ENCODE data around the gene PNP.
"Not testable (repeated sequence)": the region's sequence is repeated elsewhere in the genome, so short reads cannot be mapped to it uniquely, and the experiment has no call there.

The PNP gene

DNA sequence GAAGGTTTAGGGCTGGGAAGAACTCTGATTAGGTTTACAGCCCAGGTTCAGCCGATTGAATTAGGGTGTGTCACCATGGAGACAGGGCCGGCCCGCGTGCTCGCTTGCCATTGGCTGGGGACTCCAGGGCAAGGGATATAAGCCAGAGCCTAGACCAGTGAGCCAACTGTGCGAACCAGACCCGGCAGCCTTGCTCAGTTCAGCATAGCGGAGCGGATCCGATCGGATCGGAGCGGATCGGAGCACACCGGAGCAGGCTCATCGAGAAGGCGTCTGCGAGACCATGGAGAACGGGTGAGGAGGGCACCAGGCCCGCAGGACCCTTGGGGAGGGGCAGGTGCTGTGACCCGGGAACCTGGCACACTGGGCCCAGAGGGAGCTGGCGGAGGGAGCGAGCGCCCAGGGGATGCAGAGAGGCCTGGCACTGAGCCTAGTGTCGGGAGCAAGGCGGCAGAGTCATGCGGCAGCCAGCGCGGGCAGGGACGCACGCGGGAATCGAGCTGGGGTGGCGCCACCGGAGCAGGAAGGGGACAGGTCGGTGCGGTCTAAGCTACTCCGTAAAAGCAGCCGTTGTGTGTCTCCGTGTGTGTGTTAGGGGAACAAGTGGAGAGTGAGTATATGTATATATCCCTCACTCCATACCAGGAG is at the start of gene PNP:
TSS of gene PNP (plus strand) at position 165 of the 648 bp plus-strand sequence. CDS start at position 284, 119 bp downstream.
- DNase-seq (ENCODE audit: low spot score), result peak; percentile 97

DNA sequence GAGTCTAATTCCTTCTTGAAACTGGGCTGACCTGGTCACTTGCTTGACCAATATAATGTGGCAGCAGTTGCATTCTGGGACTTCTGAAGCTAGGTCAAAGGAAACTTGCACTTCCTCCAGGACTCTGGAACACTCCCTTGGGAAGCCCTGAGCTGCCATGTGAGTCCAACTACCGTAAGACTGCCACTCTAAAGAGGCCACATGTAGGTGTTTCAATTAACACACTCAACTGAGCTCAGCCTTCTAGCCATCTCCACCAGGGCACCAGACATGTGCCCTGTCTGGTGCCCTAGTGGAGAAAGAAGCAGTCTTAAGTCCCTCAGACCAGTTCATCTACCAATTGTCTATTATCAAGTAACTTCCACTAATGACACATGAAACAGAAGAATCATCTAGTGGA is 49.8 kb upstream of the PNP start:
- DNase-seq (ENCODE audit: low spot score), result no peak

DNA sequence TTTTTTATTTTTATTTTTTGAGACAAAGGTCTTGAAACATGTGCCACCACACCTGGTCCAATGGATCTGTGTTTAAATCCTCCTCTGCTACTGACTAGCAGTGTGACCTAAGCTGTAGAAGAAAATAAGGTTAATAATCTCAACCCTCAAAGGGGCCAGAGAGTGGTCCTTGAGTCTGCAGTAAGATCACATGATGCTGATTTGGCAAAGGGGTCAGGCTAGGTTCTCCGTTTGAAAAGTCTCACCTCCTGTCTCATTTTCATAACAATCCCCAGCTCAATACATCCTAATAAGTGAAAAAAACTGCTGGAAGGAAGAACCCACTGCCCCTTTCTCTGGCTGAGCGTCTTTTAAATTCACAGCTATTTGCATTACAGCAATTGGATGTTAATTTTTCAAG is 47.9 kb upstream of the PNP start:
- no peak for DNase-seq (ENCODE audit: low spot score)

DNA sequence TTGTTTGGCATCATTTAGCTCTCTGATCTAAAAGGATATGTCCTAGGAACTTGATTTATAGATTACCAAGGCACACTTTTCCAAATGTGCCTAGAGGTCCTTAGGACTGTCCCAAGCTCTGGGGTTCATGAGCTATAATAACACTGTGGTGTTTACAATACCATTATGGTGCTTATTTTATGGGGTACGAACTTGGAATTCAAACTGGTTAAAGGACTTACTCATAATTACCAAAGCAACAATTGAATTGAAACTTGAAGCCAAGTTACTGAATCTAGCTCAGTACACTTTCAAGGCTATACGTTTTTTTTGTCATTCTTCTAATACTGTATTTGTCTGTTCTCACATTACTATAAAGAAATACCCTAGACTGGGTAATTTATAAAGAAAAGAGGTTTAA is 46.3 kb upstream of the PNP start:
- no peak for DNase-seq (ENCODE audit: low spot score)

DNA sequence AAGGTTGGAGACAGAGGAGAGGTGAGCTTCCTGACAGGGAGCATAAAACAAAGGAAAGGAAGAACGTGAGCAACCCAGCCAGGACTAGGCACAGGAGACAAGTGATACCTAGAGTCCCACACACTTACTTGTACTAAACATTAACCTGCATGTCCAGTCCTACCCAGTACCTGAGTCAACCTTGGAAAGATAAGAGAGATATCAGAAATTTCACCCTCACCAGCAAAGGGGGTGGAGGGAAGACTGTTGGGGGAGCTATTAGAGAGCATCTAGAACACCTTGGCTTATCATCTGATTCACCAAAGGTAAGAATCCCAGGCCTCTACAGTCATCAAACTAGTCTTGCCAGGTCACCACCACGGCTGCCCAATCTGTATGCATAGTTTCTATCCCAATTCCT is 44.4 kb upstream of the PNP start:
- no peak for DNase-seq (ENCODE audit: low spot score)

DNA sequence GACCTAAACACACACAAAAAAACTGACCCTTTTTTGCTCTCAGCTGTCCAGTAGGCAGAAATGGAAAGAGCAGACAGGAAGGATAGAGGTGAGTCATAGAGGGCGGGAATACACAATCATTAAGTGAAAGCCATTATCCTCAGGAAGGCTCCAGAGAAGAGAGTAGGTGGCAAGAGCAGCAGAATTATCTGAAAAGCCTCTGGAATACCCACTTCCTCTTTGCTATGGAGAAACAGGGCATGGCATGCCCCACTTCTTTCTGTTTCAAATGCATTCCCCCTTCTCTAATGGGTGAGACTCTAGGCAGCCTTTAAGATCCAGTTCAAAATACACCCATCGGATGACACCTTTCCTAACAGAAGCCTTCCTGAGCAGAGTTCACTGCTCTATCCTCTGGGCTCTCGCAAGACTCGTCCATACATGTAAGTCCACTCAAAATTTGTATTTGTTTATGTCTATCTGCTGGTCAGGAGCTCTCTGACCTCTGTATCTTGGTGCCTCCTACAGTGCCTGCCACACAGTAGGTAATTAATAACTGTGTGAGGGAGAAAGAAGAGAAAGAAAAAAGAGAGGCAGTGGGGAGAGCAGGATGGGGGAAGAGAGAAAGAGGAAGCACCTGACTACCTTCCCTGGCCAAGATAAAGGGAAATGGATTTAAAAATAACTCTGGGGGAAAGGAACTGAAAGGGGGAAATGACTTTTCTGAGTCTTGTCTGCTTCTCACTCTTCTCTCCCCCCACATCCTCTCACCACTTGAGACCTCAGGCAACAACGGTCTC is 41.8 kb upstream of the PNP start:
- DNase-seq (ENCODE audit: low spot score), result peak; percentile 75

DNA sequence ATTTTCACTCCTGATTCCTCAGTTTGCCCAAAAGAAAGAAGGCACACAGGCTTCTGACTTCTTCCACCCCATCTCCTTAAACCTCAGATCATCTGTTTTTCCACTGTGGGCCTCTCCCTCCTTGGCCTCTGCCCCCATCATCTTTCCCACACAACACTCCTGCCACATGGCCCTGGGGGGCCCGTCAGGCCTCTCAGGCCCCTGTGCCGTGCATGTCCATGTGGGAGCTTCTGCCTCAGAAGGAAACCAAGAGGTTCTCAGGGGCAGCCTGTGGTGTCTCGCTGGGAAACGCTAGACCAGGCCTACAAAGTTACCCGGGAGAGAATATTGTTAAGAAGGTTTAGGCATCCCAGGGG is 41.2 kb upstream of the PNP start:
- no peak for DNase-seq (ENCODE audit: low spot score)

DNA sequence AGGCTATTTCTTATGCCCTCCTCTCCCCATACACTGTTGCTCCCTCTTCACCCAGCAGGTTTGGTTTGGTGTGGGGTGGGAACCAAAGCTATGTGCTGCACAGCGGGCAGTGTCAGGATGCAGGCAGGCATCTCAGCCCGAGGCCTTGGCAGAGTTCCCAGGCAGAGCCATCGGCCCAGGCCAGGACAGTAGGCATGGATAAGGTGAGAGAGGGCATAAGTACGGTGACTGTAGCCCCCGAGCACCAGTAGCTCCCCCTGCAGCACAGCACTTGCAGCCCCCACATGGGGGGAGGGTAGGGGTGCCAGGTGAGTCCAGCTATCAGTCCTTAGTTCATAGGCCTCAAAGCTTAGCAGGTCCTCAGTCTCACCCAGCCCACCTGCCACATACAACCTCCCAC is 40.4 kb upstream of the PNP start:
- no peak for DNase-seq (ENCODE audit: low spot score)

DNA sequence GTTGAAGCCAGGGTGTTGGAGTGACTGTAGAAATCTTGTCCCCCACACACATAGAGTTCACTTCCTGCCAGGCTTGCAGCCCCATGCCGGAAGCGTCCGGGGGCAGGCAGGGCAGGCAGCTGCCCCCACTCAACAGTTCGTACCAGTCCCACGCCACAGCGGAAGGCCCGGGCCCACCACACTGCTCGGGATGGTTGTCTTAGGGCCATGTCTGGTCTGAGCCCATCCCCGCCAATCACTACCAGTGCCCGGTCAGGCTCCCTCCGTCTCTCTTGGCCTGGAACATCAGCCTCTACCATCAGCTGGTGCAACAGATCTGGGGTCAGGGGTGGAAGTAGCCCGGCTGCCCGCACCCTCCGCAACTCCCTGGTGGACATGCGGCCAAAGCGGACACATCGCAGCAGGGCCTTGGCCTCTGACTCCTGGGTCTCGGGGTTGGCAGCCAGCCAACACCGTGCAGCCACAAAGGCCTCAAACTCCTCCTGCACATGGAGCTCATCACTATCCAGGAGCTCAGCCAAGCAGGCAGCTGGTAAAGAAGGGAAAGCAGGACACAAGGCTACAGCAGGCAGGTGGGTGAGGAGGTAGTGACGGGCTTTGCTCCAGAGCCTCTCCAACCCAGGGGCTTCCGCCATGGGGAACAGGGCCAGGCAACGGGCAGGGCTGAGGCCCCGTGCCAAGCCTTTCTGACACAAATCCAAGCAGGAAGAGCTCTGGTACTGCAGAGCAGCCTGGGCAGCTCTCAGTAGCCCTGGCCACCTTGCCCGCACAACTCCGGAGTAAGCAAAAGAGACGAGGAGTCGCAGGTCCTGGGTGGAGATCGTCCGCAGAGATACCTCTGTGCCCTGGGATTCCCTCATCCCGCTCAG is 39.2 kb upstream of the PNP start:
- no peak for DNase-seq (ENCODE audit: low spot score)

DNA sequence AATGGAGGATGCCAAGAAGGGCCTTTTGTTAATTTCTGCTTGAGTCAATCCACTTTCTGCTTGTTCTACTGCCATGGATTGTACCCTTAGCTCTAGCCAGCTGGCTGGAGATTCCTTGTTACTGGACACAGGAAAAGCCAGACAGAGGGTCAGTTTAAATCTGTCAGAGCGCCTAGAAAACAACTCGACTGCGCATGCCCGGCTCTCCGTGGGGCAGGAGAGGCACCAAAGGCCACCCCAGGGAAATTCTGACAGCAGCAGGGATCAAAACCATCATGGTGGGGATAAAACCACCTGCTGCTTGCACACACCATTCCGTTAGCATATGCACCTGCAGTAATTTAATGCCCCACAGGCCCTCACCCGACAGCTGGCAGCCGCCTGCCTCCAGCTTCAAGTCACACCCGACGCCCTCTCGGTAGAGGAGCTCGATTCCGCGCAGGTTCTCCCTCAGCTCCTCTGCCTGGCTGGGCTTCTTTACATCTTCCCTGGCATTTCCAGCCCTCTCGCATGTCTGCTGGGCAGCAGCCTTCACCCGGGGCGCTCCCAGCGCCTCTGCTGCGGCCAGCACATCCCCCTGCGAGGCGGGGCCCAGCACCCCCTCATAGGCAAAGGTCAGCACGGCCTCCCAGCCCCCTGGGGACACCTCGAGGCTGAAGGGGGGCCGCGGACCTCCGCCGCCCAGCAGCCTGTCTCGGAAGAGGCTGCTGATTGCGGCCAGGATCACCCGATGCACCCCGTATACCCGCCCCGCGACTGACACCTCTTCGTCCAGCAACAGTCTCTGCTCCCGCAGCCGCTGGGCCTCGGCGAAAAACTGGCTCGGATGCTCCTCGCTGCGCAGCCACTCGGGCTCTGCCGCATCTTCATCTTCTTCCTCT is 34.3 kb upstream of the PNP start:
- peak; percentile 29 for DNase-seq (ENCODE audit: low spot score)

DNA sequence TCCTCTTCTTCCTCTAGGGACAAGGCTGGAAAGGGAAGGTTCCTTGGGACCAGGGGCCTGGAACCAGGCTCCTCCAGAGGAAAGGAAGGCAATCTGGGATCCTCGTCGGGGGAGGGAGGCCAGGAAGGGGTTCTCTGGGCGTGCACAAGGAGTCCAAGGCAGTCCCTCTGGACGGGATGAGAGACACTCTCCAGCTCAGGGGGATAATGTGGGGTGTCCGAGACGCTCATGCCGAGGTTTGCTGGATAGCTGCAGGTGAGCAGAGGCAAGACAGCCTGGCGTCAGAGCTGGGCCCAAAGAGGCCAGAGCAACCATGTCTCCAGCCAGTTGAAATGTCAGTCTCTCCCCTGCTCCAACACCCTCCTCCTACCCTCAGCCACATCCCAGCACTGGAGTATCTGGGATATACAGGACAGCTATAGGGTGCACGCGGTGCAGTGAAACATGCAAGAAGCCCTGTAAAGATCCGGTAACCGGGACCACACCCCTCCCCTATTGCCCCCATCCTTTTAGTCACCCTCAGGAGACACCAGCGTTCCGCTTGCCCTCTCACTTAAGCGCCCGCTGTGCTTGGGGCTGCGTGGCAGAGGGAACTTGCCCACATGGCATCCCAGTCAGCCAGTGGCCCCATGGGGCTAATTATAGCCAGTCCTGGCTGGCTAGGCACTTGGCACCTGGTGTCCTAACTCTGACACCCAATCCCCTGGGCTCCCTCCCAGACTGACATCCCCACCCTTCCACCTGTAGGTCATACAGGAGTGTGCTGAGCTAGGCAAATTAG is 33.4 kb upstream of the PNP start, which contains the start of gene KLHL33:
TSS of gene KLHL33 (minus strand) at position 585 of the 781 bp plus-strand sequence. CDS start at position 230, 355 bp downstream.
- no peak for DNase-seq (ENCODE audit: low spot score)

DNA sequence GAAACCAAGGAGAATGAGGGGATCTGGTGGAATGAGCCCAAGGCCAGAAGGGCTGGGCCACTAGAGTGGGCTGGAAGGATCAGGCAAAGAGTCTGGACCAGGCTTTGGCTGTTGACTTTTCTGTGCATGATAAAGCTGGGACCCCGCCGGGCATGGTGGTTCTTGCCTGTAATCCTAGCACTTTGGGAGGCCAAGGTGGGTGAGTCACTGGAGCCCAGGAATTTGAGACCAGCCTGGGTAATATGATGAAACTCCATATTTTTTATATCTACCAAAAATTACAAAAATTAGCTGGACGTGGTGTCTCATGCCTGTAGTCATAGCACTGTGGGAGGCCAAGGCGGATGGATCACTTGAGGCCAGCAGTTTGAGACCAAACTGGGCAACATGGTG is 32.8 kb upstream of the PNP start:
- peak; percentile 57 for DNase-seq (ENCODE audit: low spot score)

DNA sequence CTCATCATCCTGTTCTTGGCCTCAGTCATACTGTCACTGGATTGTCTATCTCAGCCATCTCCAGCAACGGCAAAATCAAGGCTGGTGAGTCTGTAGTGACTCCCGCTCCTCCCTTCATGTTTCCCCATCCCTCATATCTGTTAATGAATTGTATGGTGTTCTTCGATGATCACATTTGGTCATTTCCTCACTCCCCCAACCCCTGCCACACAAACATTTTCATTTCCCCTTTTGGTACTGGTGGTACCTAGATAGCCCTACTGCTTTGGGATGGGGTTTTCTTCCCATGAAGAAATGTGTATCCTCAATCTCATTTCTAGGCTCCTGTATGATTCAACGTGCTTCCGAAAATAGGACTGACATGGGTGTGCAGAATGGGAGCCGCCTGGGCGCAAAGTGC is 30.5 kb upstream of the PNP start:
- DNase-seq (ENCODE audit: low spot score), result no peak

DNA sequence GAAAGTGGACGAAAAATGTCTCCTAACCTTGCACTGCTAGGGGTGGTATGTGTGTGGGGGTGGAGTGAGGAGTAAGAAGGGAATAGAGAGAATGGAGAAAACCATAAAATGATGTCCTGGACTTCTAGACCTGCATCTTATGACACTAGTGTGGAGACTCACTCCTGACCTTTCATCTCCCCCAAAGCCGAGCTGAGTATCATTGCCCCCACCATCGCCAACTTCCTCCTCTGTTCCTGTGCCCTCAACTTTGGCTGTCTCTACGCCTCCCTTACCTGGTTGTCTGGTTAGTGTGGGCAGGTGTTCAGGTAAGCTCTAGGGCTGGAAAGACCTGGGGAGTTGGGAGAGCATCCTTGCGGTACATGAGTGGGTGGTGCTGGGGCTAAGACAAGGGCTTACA is 28.7 kb upstream of the PNP start:
- DNase-seq (ENCODE audit: low spot score), result no peak

DNA sequence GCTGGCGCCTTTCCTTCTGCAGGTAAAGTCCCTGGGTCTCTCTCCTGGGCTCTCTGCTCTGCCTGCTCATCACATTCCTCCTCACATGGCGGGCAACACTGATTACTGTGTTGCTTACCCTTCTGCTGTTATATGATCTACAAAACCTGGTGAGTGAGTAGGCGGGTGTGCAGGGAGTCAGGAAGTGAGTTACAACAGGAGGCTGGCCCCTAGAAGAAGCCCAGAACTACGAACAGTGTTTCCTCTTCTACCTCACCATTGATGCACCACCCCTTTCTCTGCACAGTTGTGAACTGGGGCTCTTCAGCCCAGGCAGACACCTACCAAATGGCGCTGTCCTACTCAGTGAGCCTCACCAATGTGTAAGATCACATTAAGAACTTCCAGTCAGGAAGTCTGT is 28.3 kb upstream of the PNP start:
- DNase-seq (ENCODE audit: low spot score), result no peak

DNA sequence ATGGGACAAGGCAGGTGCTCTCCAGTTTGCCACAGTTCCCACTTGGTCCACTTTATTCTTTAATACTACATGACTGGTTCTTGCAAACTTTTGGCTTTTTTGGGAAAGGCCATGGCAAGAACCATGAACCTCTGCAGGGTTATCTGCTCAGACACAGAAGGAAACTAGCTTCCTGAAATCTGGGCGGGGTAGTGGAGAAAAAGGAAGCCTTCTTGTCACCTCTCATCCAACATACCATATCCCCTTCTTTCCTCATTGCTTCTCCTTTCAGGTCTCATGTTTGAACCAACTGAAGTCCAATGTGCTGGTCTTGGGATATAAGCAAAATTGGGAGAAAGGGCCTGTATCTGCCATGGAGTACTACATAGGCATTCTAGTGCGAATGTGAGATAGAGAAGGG is 27.7 kb upstream of the PNP start:
- DNase-seq (ENCODE audit: low spot score), result no peak

DNA sequence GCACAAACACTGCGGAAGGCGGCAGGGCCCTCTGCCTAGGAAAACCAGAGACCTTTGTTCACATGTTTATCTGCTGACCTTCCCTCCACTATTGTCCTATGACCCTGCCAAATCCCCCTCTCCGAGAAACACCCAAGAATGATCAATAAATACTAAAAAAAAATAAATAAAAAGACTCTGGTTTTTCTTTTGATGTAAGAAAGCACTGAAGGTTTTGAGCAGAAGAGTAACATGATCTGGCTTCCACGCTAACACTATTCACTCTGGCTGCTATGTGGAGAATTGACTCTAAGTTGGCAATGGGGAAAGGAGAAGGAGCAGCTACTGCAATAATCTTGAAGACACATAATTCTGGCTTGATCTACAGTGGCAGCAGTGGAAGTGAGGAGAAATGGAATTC is 25.6 kb upstream of the PNP start:
- not testable (repeated sequence) for DNase-seq (ENCODE audit: low spot score)

DNA sequence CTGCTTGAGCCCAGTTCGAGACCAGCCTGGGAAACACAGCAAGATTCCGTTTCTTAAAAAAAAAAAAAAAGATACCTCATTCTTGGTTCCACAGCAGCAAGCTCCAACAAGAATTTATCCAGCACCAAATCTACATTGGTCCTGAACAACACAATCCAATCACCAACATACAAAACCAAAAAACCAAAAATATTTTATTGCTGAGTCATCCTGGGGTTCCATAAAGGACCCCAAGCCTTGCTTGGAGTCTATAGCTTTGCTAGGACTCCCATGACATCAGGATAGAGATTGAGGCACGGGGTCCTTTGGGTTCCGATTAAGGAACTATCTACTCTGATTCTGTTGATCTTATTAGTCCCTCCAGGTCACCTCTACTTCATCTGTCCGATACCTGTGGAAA is 22.3 kb upstream of the PNP start:
- no peak for DNase-seq (ENCODE audit: low spot score)

DNA sequence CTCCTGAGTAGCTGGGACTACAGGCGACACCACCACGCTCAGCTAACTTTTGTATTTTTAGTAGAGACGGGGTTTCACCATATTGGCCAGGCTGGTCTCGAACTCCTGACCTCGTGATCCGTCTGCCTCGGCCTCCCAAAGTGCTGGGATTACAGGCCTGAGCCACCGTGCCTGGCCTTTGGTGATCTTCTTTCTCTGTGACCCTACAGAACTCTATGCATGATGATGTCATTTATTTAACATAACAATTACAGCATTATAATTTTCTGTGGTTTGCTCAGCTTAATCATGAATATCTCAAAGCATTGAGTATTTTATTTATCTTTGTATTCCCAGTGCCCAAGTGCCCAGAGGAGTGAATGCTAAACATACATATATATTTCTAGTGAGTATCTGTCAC is 16.4 kb upstream of the PNP start:
- not testable (repeated sequence) for DNase-seq (ENCODE audit: low spot score)

DNA sequence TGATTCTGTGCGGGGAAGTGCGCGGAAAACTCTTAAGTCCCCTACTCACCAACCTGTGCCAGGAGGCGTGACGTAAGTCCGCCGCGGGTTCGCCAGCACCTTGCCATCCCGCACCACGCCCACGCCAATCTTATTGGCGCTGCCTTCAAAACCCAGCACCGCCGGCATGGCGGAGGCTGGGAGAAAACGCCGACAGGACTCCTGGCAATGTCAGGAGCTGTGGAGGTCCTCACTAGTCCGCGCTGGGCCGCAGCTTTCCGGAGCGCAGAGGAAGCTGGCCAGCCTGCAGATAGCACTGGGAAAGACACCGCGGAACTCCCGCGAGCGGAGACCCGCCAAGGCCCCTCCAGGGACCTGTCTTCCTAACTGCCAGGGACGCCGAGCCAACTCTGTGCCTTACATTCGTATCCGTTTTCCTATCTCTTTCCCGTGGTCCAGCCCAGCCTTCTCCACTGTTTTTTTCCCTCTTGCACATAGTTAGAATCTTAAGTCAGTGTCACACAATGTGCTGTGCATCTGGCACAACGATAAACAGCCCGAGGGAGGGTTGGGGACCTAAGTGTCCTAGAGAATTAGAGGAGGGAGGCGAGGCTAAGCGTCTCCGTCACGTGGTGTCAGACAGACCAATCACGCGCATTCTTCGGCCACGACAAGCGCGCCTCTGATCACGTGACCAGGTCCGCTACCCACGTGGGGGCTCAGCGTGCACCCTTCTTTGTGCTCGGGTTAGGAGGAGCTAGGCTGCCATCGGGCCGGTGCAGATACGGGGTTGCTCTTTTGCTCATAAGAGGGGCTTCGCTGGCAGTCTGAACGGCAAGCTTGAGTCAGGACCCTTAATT is 14.5 kb upstream of the PNP start, which contains the start of the genes APEX1 and OSGEP:
TSS of gene APEX1 (plus strand) at position 711 of the 839 bp plus-strand sequence. CDS start 420 bp downstream, outside the sequence.
TSS of gene OSGEP (minus strand) at position 297 of the 839 bp plus-strand sequence. CDS start at position 168, 129 bp downstream.
- DNase-seq (ENCODE audit: low spot score), result peak; percentile 97
